ENCODE measurements around the gene P3H1. TPM values are rescaled to one million over a fixed set of nuclear protein-coding genes. Genes with fewer than 3 reads are reported as not detected.

P3H1 gene
- total and polyA plus RNA-seq, 12 donors, result 5.0 to 31.4 (median 9.0) TPM

DNA sequence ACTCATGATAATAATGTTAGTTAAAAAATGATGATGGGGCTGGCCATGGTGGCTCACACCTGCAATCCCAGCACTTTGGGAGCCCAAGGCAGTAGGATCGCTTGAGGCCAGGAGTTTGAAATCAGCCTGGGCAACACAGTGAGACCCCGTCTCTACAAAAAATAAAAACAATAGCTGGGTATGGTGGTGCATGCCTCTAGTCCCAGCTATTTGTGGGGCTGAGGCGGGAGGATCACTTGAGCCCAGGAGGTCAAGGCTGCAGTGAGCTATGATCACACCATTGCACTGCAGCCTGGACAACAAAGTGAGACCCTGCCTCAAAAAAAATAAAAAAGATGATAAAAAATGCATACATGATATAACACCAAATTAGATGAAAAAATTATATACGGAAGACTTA lies 5.3 kb downstream of the P3H1 start:
- Histone ChIP-seq H3K36me3 (peaks cover 0 to 63% (median 25%) of the 10 kb centered on the region in 9 donors), H3K4me3 (no peak overlapping the region), H3K27me3 (no peaks in the 10 kb centered on the region), H3K4me1 (peaks cover 2 to 31% (median 20%) of the 10 kb centered on the region in 9 donors), H3K27ac (no peak overlapping the region), H3K9me3 (no peaks in the 10 kb centered on the region)
- 94% methylated on average over 4 of the region's 4 CpGs for WGBS, 2 donors
- no peak for DNase-seq
- no peak for ATAC-seq
- intact Hi-C loops (cut with DNase I), result loop anchor here in 1 of 10 donors (10.0 kb wide), 1 partner anchor 163 kb away; no protein-coding TSS in a partner anchor
- TF ChIP-seq, protein P1, sequence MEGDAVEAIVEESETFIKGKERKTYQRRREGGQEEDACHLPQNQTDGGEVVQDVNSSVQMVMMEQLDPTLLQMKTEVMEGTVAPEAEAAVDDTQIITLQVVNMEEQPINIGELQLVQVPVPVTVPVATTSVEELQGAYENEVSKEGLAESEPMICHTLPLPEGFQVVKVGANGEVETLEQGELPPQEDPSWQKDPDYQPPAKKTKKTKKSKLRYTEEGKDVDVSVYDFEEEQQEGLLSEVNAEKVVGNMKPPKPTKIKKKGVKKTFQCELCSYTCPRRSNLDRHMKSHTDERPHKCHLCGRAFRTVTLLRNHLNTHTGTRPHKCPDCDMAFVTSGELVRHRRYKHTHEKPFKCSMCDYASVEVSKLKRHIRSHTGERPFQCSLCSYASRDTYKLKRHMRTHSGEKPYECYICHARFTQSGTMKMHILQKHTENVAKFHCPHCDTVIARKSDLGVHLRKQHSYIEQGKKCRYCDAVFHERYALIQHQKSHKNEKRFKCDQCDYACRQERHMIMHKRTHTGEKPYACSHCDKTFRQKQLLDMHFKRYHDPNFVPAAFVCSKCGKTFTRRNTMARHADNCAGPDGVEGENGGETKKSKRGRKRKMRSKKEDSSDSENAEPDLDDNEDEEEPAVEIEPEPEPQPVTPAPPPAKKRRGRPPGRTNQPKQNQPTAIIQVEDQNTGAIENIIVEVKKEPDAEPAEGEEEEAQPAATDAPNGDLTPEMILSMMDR (IDR thresholded peaks at IDR 0.05), result no peak

DNA sequence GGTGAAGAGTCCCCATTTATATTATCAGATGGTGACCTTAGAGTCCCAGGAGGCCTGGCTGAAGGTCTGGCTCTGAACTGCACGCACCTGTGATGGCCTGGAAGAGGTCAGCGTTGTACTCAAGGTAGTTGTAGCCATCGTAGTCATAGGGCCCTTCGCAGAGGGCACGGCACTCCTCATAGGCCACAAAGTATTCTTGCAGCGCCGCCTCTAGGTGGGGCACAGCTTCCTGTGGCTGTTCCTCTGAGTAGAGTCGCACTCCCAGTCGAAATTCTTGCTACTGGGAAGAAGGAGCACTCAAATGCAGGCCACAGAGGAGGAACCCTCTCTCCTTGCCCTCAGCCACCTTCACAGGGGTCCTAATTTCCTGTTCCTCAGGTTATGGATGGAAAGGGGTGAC lies 7.7 kb downstream of the P3H1 start:
- WGBS, 2 donors, result 78 to 81% methylated on average over 9 of the region's 9 CpGs
- TF ChIP-seq, protein P1 (IDR thresholded peaks at IDR 0.05), result no peak
- ATAC-seq (no peak), DNase-seq (no peak)
- no peaks in the 10 kb centered on the region for H3K9me3 ChIP-seq
- peaks cover 0 to 87% (median 49%) of the 10 kb centered on the region in 9 donors for H3K36me3 ChIP-seq
- peaks cover 0 to 14% (median 4%) of the 10 kb centered on the region in 9 donors for H3K4me1 ChIP-seq
- H3K4me3 ChIP-seq, result no peak overlapping the region
- intact Hi-C loops (cut with DNase I), result loop anchor here in 5 of 10 donors (5.0 to 10.0 kb wide), 5 partner anchors 102 to 604 kb away; partner anchors contain the start of genes FOXJ3 (in 1 of the 5), GUCA2B (in 1 of the 5) and PPIH (in 1 of the 5)
- H3K27me3 ChIP-seq, result no peaks in the 10 kb centered on the region
- H3K27ac ChIP-seq, result no peak overlapping the region

GRCh38 chr1:42758641-42759040 lies 8.2 kb downstream of the P3H1 start:
- intact Hi-C loops (cut with DNase I), result loop anchor here in 5 of 10 donors (5.0 to 10.0 kb wide), 5 partner anchors 101 to 604 kb away; partner anchors contain the start of genes FOXJ3 (in 1 of the 5), GUCA2B (in 1 of the 5) and PPIH (in 1 of the 5)
- H3K36me3 ChIP-seq, result peaks cover 0 to 92% (median 53%) of the 10 kb centered on the region in 9 donors

DNA sequence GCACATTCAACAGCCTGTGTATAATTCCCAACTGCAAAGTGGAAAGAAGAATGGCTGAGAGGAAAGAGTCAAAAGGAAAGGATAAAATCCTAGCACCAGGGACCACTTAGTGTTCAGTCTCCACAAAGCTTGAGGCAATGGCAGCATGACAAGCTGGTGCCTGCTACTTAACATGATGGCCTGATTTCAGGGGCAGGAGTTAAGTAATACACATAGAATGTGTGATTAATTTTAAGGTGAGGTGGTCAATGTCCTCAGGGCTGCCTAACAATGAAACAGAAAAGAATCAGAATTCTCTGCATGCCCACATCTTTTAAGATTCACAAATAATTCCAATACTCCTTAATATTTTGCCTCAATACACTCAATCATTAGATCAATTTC lies 8.9 kb downstream of the P3H1 start:
- H3K27me3 ChIP-seq, result no peaks in the 10 kb centered on the region
- intact Hi-C loops (cut with DNase I), result loop anchor here in 5 of 10 donors (5.0 to 10.0 kb wide), 5 partner anchors 101 to 603 kb away; partner anchors contain the start of genes FOXJ3 (in 1 of the 5), GUCA2B (in 1 of the 5) and PPIH (in 1 of the 5)
- H3K36me3 ChIP-seq, result peaks cover 0 to 99% (median 53%) of the 10 kb centered on the region in 9 donors
- H3K27ac ChIP-seq, result no peak overlapping the region
- DNase-seq (no peak), ATAC-seq (no peak)
- TF ChIP-seq, protein P1 (IDR thresholded peaks at IDR 0.05), result no peak
- H3K4me3 ChIP-seq, result no peak overlapping the region
- no peaks in the 10 kb centered on the region for H3K9me3 ChIP-seq
- H3K4me1 ChIP-seq, result peaks cover 0 to 12% (median 5%) of the 10 kb centered on the region in 9 donors

More at GRCh38 chr1:42758641-42759040, 8.2 kb downstream of the P3H1 start:
- ATAC-seq (no peak), DNase-seq (no peak)
- H3K27me3 ChIP-seq, result no peaks in the 10 kb centered on the region
- no peak overlapping the region for H3K4me3 ChIP-seq
- 74 to 77% methylated on average over 3 of the region's 3 CpGs for WGBS, 2 donors
- H3K4me1 ChIP-seq, result peaks cover 0 to 12% (median 0%) of the 10 kb centered on the region in 9 donors
- H3K27ac ChIP-seq, result no peak overlapping the region
- TF ChIP-seq, protein P1 (IDR thresholded peaks at IDR 0.05), result no peak
- H3K9me3 ChIP-seq, result no peaks in the 10 kb centered on the region

Measured in heart right ventricle (tissue), 16 donors.